Umbilical cord (tissue), 2 donors: ENCODE data around the gene EPS15. TPM values are rescaled to one million over a fixed set of nuclear protein-coding genes. Genes with fewer than 3 reads are reported as not detected.
"Not testable (repeated sequence)": the region's sequence is repeated elsewhere in the genome, so short reads cannot be mapped to it uniquely, and the experiment has no call there.

Experiments used
- DNase-seq: peaks from one replicate; pipeline ENCODE4 v3.0.0-alpha.2; 2015; ENCODE audit warnings: low spot score
- total RNA-seq: library from RNA; depleted of rRNA; stranded (reverse); fragments of >200 nt; gene quantifications from one replicate; pipeline ENCODE4 v1.2.3, GENCODE V29; 2014; ENCODE audit warnings: low replicate concordance; ENCODE audit not compliant: insufficient read depth

The EPS15 gene
- total RNA-seq, 1 donor from 2014 or later, result 90.0 TPM

GRCh38 chr1:51515312-51515960 lies 3.6 kb downstream of the EPS15 start:
- no peak for DNase-seq

GRCh38 chr1:51514733-51515132 lies 4.3 kb downstream of the EPS15 start:
- no peak for DNase-seq

DNA sequence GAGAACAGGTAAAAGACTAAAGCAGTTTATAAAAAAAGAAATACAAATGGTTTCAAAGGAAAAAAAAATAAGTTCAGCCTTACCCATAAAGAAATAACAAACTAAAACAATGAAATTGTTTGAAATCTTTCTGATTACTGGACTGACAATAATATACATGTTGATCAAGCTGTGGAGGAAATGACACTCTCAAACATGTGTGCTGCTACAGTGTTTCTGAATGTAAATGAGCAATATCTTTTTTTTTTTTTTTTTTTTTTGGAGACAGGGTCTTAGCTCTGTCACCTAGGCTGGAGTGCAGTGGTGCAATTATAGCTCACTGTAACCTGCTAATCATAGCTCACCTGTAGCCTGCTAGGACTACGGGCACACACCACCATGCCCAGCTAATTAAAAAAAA lies 6.5 kb downstream of the EPS15 start:
- DNase-seq, result no peak

DNA sequence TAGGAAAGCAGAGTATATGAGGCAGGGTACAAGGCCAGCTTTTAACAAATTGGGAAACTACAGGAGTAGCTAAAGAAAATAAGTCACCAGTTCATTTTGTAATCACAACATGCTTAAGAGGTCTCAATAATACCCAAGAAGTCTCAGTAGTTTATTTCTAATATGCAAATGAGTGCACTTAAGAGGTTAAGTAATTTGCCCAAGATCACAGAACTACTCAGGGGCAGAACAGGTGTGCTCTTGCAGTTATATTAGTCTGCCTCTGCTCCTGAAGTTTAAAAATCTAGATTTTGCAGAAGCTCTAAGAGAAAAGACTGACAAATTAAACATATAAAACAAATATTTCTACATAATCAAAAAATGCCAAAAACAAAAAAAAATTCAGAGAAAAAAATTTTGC lies 6.9 kb downstream of the EPS15 start:
- no peak for DNase-seq

GRCh38 chr1:51509773-51510172 lies 9.3 kb downstream of the EPS15 start:
- no peak for DNase-seq

GRCh38 chr1:51506537-51506936 lies 12.5 kb downstream of the EPS15 start:
- DNase-seq, result peak; percentile 96

DNA sequence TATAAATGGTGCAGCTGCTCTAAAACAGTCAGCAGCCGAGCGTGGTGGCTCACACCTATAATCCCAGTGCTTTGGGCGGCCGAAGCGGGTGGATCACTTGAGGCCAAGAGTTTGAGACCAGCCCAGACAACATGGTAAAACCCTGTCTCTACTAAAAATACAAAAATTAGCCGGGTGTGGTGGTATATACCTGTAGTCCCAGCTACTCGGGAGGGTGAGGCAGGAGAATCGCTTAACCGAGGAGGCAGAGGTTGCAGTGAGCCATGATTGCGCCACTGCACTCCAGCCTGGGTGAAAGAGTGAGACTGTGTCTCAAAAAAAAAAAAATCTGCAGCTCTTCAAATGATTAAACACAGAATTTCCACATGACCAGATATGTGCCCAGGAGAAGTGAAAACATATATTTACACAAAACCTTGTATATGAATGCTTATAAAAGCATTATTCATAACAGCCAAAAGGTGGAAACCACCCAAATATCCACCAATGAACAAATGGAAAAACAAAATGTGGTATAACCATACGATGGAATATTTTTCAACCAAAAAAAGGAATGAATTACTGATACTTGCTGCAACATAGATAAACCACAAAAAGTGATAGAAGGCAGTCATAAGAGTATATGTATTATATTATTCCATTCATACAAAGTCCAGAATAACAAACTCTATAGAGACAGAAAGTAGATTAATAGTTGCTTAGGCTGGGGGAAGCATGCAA lies 14.1 kb downstream of the EPS15 start:
- DNase-seq, result no peak

DNA sequence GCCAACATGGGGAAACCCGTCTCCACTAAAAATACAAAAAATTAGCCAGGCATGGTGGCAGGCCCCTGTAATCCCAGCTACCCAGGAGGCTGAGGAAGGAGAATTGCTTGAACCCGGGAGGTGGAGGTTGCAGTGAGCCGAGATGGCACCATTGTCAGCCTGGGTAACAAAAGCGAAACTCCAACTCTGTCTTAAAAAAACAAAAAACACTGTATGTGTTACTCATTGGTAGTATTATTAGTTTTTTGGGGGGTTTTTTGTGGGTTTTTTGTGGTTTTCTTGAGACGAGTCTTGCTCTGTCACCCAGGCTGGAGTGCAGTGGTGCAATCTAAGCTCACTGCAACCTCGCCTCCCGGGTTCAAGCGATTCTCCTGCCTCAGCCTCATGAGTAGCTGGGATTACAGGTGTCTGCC lies 17.8 kb downstream of the EPS15 start:
- not testable (repeated sequence) for DNase-seq

- no peak for DNase-seq
These were observed 19.4 kb downstream of the EPS15 start for GRCh38 chr1:51499694-51500093.

- no peak for DNase-seq
These were observed 20.1 kb downstream of the EPS15 start for GRCh38 chr1:51498924-51499323.

- DNase-seq, result no peak
These were observed 21.7 kb downstream of the EPS15 start for GRCh38 chr1:51497340-51497739.

GRCh38 chr1:51494138-51494830 lies 24.8 kb downstream of the EPS15 start:
- no peak for DNase-seq

- no peak for DNase-seq
These were observed 27.7 kb downstream of the EPS15 start for GRCh38 chr1:51491166-51491981.

DNA sequence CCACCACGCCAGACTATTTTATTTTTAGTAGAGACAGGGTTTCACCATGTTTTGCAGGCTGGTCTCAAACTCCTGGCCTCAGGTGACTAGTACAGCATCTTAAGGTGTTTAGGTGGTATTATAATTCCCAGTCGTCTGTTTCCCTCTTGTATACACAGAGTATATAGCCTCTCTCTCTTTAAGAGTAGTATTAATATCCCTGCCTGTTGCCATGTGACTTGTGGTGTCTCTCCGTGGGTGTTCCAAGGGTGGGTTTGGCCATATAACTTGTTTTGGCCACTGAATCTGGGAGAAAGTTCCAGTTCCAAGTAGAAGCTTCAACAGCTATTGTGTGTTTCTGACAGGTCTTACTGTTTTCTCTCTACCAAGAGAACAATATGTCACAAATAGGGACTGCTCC lies 29.6 kb downstream of the EPS15 start:
- no peak for DNase-seq

DNA sequence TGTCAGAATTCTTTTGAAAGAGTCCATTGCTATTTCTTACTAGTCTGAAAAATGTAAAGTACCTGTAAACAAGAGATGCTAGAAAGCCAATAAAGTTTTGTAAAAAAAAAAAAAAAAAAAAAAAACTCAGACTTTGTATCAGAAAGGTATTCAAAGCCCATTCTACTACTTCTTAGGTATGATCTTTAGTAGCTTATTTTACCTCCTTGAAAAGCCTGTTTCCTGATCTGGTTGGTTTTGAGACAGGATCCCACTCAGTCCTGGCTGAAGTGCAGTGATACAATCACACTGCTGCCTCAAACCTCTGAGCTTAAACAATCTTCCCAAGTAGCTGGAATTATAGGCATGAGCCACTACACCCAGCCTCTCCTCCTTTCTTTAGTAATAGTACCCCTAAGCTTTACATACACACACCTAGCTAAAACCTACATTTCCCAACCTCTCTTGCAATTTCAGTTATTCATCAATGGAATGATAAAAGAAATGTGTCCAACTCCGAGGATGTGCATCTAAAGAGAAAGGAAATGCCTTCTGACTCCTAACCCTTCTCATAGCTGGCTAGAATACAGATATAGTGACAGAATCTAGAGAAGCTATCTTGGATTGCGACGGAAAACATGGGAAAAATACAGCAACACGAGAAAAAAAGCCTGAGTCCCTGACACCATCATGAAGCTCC lies 30.6 kb downstream of the EPS15 start:
- DNase-seq, result no peak

DNA sequence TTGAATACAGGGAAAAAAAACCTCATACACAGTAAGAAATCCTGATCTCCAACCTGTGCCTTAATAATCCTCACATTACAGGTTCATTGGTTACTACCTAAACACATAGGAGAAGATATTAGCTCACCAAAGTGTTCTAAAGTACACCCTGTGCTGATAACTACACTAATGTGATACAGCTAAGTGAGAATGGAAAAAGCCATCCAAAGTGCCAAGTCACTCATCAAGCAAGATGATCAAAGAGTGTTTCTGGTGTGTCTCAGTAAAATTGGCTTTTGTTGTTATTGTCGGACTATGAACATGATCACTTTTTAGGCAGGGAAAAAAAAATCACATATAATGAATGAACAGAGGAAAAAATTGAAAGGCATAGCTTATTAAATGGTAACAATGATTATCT lies 31.4 kb downstream of the EPS15 start:
- DNase-seq, result no peak

DNA sequence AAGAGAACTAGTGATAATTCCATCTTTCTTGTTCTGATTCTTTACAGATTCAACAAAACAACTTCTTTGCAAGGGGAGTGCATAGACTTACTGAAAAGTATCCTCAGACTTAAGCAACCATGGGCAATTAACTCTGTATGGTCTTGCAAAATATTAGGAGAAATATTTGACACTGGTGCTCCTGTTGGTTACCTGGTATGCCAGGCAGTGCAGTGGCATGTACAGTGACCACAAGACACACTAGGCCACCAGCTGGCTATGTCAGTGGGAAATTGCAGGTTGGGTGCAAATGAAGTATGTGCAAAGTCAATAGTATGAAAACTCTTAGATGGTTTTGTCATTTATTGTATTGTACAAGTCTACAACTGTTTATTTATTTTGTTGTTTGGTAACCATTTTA lies 34.5 kb downstream of the EPS15 start:
- DNase-seq, result no peak

DNA sequence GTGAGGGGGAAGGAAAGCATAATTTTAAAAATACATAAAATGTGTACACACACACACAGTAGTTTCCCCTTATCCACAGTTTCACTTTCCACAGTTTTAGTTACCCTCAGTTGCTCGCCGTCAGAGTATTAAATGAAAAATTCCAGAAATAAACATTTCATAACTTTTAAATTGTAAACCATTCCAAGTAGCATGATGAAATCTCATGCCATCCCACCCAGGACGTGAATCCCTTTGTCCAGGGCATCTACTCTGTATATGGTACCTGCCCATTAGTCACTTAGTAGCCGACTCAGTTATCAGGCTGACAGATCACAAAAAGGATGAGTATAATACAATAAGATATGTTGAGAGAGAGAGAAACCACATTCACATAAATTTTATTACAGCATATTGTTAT lies 36.2 kb downstream of the EPS15 start:
- DNase-seq, result no peak

GRCh38 chr1:51474832-51475620 lies 44.0 kb downstream of the EPS15 start:
- DNase-seq, result not testable (repeated sequence)

DNA sequence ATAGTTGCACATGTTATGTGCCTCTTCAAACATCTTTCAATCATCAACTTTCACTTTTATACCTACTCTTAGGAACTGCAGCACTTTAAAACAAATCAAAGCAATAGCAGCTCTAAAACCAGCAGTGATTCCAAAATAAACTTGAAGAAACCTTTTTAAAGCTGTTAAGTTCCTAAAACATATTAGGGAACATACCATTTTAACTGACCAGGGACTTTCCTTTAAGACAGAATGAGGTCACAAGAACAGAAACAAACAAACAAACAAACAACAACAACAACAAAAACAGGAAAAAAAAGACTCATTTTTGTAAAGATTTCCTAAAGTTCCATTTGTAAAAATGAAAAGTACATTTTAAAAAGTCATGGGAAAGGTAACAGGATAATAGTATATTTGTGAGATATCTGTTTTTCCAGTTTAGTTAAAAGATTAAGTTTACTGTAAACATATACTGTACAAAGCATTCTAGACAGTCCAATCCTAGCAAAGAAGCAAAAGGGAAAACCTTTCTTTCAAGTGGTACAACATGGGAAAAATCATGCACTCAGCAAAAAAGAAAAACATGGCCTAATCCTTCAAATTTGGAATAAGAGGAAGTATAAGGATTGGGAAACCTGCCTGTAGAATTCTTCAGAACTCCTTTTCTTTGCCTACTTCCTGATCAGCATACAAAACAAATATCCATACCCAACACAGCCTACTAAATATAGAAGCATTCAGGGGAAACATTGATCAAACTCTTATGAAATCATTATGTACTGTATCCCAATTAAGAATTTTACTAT lies 45.5 kb downstream of the EPS15 start:
- DNase-seq, result no peak
